HG03575 (cell line): ENCODE data around the gene CHST12.

Source experiments
- ATAC-seq: cut with Tn5 transposase; IDR thresholded peaks from one replicate; pipeline ENCODE4 v1.9.1; 2021; ENCODE audit not compliant: unreplicated experiment, insufficient number of reproducible peaks, low FRiP score; ENCODE audit errors: extremely low read depth

CHST12 gene

GRCh38 chr7:2403014-2403717 is at the start of gene CHST12:
TSS of gene CHST12 (plus strand) at chr7:2403611. CDS start at chr7:2432640, 29,029 bp downstream.
- no peak for ATAC-seq

- ATAC-seq, result peak; percentile 24
Measured at GRCh38 chr7:2353936-2354185, 49.5 kb upstream of the CHST12 start.

DNA sequence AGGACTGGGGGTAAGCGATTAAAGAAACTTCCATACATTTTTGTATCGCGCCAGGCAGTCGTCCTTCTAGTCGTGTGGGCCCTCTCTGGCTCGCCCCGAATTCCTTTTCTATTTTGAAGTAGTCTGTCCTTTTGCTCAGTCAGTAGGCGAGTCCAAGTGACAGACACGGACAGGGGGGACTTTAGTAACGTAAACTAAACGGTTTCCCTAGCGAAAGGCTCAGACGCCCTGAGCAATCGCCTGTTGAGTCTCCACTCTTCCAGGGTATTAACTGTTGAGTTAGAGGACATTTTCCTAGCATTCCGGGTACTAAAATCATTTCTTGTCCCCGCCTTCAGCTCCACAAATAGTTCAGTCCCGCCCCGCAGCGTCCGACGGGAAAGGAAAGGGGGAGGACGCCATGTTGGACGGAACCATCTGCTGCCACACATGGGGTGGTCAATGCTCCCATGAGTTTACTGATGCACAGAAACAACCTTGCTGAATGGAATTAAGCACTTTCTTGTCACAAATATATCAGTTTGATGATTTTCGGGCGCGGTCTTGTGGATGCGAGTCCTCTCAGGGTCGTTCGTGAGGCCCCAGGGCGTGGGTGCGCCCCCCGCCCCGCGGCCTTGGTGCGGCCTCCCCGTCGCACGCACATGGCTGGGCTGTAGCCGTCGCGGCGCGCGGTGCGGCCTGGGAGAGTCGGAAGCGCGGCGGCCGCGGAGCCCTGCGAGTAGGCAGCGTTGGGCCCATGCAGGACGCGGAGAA is 49.0 kb upstream of the CHST12 start, which contains the start of gene EIF3B:
Gene EIF3B, plus strand, starts transcription at position 642 of the 753 bp plus-strand sequence. Its CDS starts 95 bp downstream, at position 737.
- peak; percentile 44 for ATAC-seq

DNA sequence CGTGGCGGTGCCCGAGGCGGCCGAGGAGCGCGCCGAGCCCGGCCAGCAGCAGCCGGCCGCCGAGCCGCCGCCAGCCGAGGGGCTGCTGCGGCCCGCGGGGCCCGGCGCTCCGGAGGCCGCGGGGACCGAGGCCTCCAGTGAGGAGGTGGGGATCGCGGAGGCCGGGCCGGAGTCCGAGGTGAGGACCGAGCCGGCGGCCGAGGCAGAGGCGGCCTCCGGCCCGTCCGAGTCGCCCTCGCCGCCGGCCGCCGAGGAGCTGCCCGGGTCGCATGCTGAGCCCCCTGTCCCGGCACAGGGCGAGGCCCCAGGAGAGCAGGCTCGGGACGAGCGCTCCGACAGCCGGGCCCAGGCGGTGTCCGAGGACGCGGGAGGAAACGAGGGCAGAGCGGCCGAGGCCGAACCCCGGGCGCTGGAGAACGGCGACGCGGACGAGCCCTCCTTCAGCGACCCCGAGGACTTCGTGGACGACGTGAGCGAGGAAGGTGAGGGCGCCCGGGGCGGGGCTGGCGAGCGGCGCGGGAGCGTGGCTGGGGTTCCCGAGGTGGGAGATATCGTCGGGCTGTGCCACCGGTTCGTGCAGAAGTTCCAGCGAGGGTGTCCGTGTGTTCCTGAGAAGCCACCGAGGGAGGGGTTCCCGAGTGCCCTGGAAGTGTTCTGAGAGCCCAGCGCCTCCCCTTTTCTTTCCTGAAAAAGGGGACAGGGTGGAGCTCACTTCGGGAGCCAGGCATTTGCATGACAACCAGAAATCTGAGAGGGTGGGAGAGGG is 48.3 kb upstream of the CHST12 start:
- no peak for ATAC-seq

GRCh38 chr7:2355705-2356008 is 47.8 kb upstream of the CHST12 start:
- no peak for ATAC-seq

DNA sequence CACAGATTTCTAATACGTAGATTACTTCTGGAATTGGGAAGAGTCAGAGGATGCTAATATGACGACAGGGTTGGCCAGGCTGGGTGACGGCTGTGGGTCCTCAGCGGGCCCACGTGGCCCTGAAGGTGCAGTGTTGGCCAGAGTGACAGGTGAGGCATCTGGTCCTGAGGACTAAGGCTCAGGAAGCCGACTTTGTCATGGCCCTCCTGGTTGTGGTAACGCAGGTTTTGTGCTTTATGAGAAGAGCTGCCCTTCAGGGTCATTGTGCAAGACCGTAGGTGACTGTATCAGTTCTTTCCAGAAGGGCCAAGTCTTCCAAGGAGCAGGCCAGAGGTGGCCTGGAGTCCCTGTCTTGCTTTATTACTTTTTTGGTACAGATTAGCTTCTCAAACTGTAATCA is 46.2 kb upstream of the CHST12 start:
- no peak for ATAC-seq

DNA sequence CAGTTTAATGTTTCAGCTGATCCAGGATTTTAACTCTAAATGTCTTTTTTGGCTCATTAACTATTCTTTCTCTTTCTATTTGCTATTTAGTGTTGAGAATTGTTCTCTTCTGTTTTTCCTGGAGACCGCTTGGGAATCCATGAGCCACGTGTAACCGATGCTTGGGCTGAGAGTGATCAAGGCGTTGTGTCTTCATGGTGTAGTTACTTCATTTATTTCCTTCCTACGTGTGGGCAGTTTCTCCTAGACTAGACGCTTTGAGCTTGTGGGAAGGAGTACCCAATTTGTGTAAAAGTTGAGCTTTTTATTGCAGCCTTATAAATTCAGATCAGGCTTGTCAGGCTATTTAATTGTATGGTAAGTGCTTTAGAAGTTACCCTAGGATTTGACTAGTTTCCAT is 45.8 kb upstream of the CHST12 start:
- no peak for ATAC-seq

GRCh38 chr7:2358968-2359527 is 44.4 kb upstream of the CHST12 start:
- ATAC-seq, result no peak

DNA sequence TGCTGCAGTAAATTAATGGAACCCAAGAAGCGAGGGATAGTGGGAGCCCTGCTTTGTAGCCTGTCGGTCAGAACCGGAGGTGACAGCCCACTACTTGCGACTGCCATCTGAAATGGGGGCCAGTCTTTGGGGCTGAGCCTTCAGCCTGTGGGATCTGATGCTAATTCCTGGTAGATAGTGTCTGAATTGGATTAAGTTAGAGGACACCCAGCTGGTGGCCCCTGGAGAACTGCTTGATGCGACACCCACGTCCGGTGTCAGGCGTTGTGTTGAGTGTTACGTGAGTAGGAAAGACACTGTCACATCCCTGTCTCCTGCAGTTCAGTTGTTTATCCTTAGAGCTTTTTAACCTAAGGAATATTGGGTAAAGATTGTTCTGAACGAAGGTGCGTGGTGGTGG is 43.8 kb upstream of the CHST12 start:
- ATAC-seq, result no peak

- no peak for ATAC-seq
Measured at GRCh38 chr7:2360796-2361195, 42.6 kb upstream of the CHST12 start.

- ATAC-seq, result no peak
Measured at GRCh38 chr7:2362385-2363088, 40.9 kb upstream of the CHST12 start.

GRCh38 chr7:2369139-2369538 is 34.3 kb upstream of the CHST12 start:
- ATAC-seq, result no peak

GRCh38 chr7:2371329-2371728 is 32.1 kb upstream of the CHST12 start:
- no peak for ATAC-seq

- ATAC-seq, result no peak
Measured at GRCh38 chr7:2372724-2373123, 30.7 kb upstream of the CHST12 start.

GRCh38 chr7:2373124-2373556 is 30.3 kb upstream of the CHST12 start:
- no peak for ATAC-seq

DNA sequence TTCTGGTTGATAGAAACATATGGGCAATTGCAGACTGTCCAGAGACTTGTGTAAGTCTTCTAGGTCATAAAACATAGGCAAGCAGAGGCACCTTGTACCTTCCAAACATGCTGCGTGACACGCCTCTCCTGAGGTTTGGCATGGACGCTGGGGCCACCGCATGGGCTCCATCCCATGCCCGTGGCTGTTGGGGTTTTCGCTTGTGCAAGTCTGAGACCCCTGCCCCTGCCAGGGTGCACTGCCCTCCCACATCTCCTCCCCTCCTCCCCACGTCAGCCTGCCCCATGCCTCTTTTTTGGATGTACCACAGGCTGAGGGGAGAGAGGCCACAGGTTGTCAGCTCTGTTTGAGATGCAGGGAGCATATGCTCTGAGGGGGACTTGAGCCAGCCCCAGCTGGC is 29.8 kb upstream of the CHST12 start:
- no peak for ATAC-seq

DNA sequence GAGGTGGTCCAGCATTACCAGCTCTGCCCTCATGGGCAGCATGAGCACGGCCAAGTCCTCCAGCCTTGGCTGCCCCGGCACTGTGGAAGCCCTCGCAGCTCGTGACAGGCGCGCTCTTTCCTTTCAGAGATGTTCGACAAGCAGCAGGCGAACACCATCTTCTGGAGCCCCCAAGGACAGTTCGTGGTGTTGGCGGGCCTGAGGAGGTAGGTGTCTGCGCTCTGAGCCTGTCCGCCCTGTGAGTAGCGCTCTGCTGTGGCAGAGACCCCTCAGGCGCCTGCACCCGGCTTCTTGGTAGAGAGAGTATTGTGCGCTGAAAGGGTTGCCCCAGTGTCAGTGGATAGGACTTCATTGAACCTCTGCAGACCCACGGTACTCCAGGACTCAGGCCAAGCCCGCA is 29.0 kb upstream of the CHST12 start:
- no peak for ATAC-seq

DNA sequence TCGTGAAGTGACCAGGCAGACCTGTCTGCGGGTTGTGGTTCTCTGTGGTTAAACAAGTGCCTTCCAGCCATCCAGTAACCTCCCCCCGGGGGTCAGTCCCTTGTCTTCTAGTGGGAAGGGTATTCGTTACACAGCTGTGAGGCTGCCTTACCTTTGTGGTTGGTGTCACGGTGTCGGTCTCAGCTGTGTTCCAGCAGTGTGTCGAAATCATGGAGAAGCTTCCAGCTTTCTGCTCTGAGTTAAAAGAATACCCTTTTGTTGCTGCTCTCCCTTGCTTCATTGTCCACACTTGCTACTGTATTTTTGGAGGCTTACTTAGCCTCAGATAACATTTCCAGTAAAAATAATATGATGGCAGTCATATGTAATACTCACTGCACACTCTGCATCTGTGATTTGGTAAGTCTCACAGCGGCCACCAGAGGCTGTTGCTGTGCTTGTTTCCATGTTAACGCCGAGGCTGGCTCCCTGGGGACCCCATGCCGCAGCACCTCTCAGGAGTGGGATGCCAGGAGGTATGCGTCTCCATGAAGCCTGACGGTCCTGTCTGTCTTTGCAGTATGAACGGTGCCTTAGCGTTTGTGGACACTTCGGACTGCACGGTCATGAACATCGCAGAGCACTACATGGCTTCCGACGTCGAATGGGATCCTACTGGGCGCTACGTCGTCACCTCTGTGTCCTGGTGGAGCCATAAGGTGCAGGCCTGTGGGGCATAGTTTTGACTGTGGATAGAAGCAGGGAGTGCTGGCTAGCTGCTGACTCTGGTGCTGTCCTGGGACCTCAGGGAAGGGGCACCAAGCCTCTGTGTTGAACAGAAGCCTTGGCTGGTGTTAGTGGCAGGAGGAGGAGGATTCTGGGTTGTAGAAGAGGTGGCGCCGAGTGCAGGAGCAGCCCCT is 28.3 kb upstream of the CHST12 start:
- ATAC-seq, result no peak
